ENCODE measurements around the gene LGI1.

DNA sequence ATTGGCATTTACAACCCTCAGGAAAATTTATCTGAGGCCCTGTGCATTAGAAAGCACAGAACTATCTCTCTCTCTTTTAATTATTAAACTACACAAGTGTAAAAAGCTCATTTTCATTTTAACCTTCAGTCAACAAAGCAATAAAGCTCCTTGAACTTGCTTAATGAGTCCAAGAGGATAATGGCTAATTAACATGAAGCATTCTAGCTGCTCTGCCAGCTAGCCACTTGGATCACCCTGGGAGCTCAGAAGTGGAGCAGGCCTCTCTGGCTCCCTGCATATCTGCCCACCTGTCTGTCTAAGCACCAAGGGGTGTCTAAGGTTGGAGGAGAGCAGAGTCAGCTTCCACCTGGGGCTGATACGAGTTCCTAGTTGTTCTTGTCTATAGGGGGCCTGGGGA, 80.1 kb downstream of the LGI1 start:
- TF ChIP-seq, protein P1, sequence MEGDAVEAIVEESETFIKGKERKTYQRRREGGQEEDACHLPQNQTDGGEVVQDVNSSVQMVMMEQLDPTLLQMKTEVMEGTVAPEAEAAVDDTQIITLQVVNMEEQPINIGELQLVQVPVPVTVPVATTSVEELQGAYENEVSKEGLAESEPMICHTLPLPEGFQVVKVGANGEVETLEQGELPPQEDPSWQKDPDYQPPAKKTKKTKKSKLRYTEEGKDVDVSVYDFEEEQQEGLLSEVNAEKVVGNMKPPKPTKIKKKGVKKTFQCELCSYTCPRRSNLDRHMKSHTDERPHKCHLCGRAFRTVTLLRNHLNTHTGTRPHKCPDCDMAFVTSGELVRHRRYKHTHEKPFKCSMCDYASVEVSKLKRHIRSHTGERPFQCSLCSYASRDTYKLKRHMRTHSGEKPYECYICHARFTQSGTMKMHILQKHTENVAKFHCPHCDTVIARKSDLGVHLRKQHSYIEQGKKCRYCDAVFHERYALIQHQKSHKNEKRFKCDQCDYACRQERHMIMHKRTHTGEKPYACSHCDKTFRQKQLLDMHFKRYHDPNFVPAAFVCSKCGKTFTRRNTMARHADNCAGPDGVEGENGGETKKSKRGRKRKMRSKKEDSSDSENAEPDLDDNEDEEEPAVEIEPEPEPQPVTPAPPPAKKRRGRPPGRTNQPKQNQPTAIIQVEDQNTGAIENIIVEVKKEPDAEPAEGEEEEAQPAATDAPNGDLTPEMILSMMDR (IDR thresholded peaks at IDR 0.05; ENCODE audit: low read depth, low read length, poor library complexity, severe bottlenecking): no peak
- no peak for TF ChIP-seq EZH2phosphoT487 (IDR thresholded peaks at IDR 0.05; ENCODE audit: borderline replicate concordance, low read length)

Data from DOHH2 (cell line).